Measurements from ENCODE around the gene MRPS27.

GRCh38 chr5:72237415-72237814 is 82.6 kb downstream of the MRPS27 start:
- no peak for TF ChIP-seq POLR2A (IDR thresholded peaks at IDR 0.05)
- TF ChIP-seq CTCF (IDR thresholded peaks at IDR 0.05), result no peak

Data from stomach (tissue), 4 donors.